Keratinocyte (primary cell): Measurements from ENCODE around the gene DBF4. TPM values are rescaled to one million over a fixed set of nuclear protein-coding genes. Genes with fewer than 3 reads are reported as not detected.

ENCODE experiments used
- DNase-seq: peaks from one replicate; pipeline ENCODE4 v3.0.0-alpha.2; 2011; ENCODE audit warnings: low read depth, missing footprints, low spot score
- FAIRE-seq: peaks from 2 replicates; lab custom pipeline; 2011; peaks lifted over from hg19 to GRCh38; lab: Jason Lieb, UNC
- H2AFZ ChIP-seq: 2 replicates; pipeline ENCODE4 v1.6.0; 2012; ENCODE audit warnings: low read length, control low read depth, inconsistent platforms; ENCODE audit not compliant: control insufficient read depth
- H3K27ac ChIP-seq: 2 replicates; pipeline ENCODE4 v1.5.1; 2011; ENCODE audit warnings: low read length; ENCODE audit not compliant: control insufficient read depth, insufficient read depth
- H3K27me3 ChIP-seq: 3 replicates; pipeline ENCODE4 v1.6.0; 2011; ENCODE audit warnings: low read length; ENCODE audit not compliant: control insufficient read depth, insufficient read depth; ENCODE audit errors: extremely low read depth
- H3K36me3 ChIP-seq, 2 experiments: 2 replicates in 1 of 2; 3 replicates in 1 of 2; pipeline ENCODE4 v1.5.1; 2011; ENCODE audit warnings: low read length in 2 of 2, mild to moderate bottlenecking in 1 of 2; ENCODE audit not compliant: control insufficient read depth in 2 of 2, insufficient read depth in 2 of 2; ENCODE audit errors: extremely low read depth in 1 of 2
- H3K4me1 ChIP-seq: 3 replicates; pipeline ENCODE4 v1.5.1; 2011; ENCODE audit warnings: low read length; ENCODE audit not compliant: control insufficient read depth, insufficient read depth; ENCODE audit errors: extremely low read depth
- H3K4me2 ChIP-seq: 3 replicates; pipeline ENCODE4 v1.6.0; 2011; ENCODE audit warnings: low read depth, low read length; ENCODE audit not compliant: control insufficient read depth, insufficient read depth; ENCODE audit errors: extremely low read depth
- H3K4me3 ChIP-seq, 3 experiments: fragments of 200-600 bp in 1 of 3; sonication (generic) in 1 of 3; 2 replicates in 2 of 3; 3 replicates in 1 of 3; pipeline ENCODE4 v1.5.1; 2011 to 2016; ENCODE audit warnings: low read length in 3 of 3, mild to moderate bottlenecking in 3 of 3, control low read depth in 2 of 3, inconsistent platforms in 1 of 3, low read depth in 1 of 3, mixed read lengths in 1 of 3, mixed run types in 1 of 3, moderate library complexity in 1 of 3; ENCODE audit not compliant: control insufficient read depth in 2 of 3, insufficient read depth in 2 of 3; ENCODE audit errors: extremely low read depth in 1 of 3
- H3K79me2 ChIP-seq: 2 replicates; pipeline ENCODE4 v1.6.0; 2012; ENCODE audit warnings: low read length; ENCODE audit not compliant: control insufficient read depth, insufficient read depth
- H3K9ac ChIP-seq: 3 replicates; pipeline ENCODE4 v1.6.0; 2011; ENCODE audit warnings: low read length; ENCODE audit not compliant: control insufficient read depth, insufficient read depth; ENCODE audit errors: extremely low read depth
- H3K9me1 ChIP-seq: 3 replicates; pipeline ENCODE4 v1.6.0; 2011; ENCODE audit warnings: low read length; ENCODE audit not compliant: control insufficient read depth, insufficient read depth; ENCODE audit errors: extremely low read depth
- H3K9me3 ChIP-seq: 2 replicates; pipeline ENCODE4 v1.5.1; 2012; ENCODE audit warnings: low read depth, low read length; ENCODE audit not compliant: control insufficient read depth
- H4K20me1 ChIP-seq: 3 replicates; pipeline ENCODE4 v1.6.0; 2011; ENCODE audit warnings: low read length; ENCODE audit not compliant: control insufficient read depth, insufficient read depth; ENCODE audit errors: extremely low read depth
- CTCF ChIP-seq, 3 experiments: IDR thresholded peaks in 1 of 3; conservative IDR thresholded peaks in 1 of 3; optimal IDR thresholded peaks in 1 of 3; 2 replicates in 2 of 3; 3 replicates in 1 of 3; pipeline versions ENCODE3 to v1.5.1; 2011; ENCODE audit warnings: low read length in 3 of 3, mild to moderate bottlenecking in 3 of 3, moderate library complexity in 2 of 3, control low read depth in 1 of 3, inconsistent platforms in 1 of 3; ENCODE audit not compliant: insufficient read depth in 2 of 3; ENCODE audit errors: extremely low read depth in 1 of 3
- EZH2 ChIP-seq: IDR thresholded peaks from one replicate; pipeline ENCODE4 v1.6.1; 2012; ENCODE audit warnings: inconsistent platforms, mild to moderate bottlenecking, low read length, moderate library complexity
- dilution Hi-C: fragments of 300-500 bp; cut with MboI; formaldehyde crosslinking; loops from one replicate; pipeline ENCODE4 v1.7.0; 2020; ENCODE audit warnings: low sequenced_read_pairs; ENCODE audit not compliant: extremely low pct_ligation_motif_present
- polyA plus RNA-seq, 5 experiments: library from polyadenylated mRNA; depleted of rRNA in 3 of 5; stranded (reverse) in 3 of 5; stranded (forward) in 1 of 5; unstranded in 1 of 5; fragments of >200 nt; gene quantifications; 1 replicate in 1 of 5; 2 replicates in 3 of 5; 3 replicates in 1 of 5; pipeline versions ENCODE4 v1.2.1 to v1.2.3, GENCODE V29; 2011 to 2012; ENCODE audit warnings: missing spikeins in 2 of 5, low read depth in 1 of 5, low replicate concordance in 1 of 5

DBF4 gene
- polyA plus RNA-seq, 1 donor (not counting 4 experiments of a cell fraction or from before 2014, with no cell fraction given), result 12.5 TPM

GRCh38 chr7:87837597-87837996, 38.7 kb upstream of the DBF4 start:
- Histone ChIP-seq H3K4me1 (no peaks in the 10 kb centered on the region), H3K4me2 (no peak overlapping the region), H3K36me3 (no peaks in the 10 kb centered on the region), H2AFZ (no peak overlapping the region), H4K20me1 (no peaks in the 10 kb centered on the region), H3K9me1 (no peaks in the 10 kb centered on the region), H3K27ac (no peak overlapping the region), H3K9ac (no peak overlapping the region), H3K9me3 (no peaks in the 10 kb centered on the region), H3K4me3 (no peak overlapping the region), H3K79me2 (no peaks in the 10 kb centered on the region), H3K27me3 (no peaks in the 10 kb centered on the region)
- dilution Hi-C loops, result no loop called here
- TF ChIP-seq CTCF (optimal IDR thresholded peaks at IDR 0.05 in 1 of 3, IDR thresholded peaks at IDR 0.05 in 1 of 3, conservative IDR thresholded peaks at IDR 0.05 in 1 of 3; ENCODE audit: extremely low read depth in 1 of 3, insufficient read depth in 2 of 3, low read length in 3 of 3), result no peak
- TF ChIP-seq EZH2, result no peak
- no peak for FAIRE-seq
- no peak for DNase-seq

GRCh38 chr7:87850836-87851593, 25.3 kb upstream of the DBF4 start:
- Histone ChIP-seq H3K4me1 (no peaks in the 10 kb centered on the region), H3K4me3 (no peak overlapping the region), H3K9me1 (no peaks in the 10 kb centered on the region), H2AFZ (no peak overlapping the region), H3K79me2 (no peaks in the 10 kb centered on the region), H3K36me3 (peaks cover 4% of the 10 kb centered on the region in 2 experiments), H3K9ac (no peak overlapping the region), H3K27ac (no peak overlapping the region), H4K20me1 (no peaks in the 10 kb centered on the region), H3K9me3 (no peaks in the 10 kb centered on the region), H3K4me2 (no peak overlapping the region), H3K27me3 (no peaks in the 10 kb centered on the region)
- dilution Hi-C loops, result no loop called here
- no peak for DNase-seq
- no peak for FAIRE-seq
- TF ChIP-seq CTCF (optimal IDR thresholded peaks at IDR 0.05 in 1 of 3, IDR thresholded peaks at IDR 0.05 in 1 of 3, conservative IDR thresholded peaks at IDR 0.05 in 1 of 3; ENCODE audit: extremely low read depth in 1 of 3, insufficient read depth in 2 of 3, low read length in 3 of 3), result no peak
- no peak for TF ChIP-seq EZH2
